Measurements from ENCODE around the gene TRERF1. TPM values are rescaled to one million over a fixed set of nuclear protein-coding genes. Genes with fewer than 3 reads are reported as not detected.

TRERF1 gene
- total RNA-seq, 1 experiment from 2014 or later = 22.3 TPM

- TF ChIP-seq RELA (CRISPR knock-in tag; IDR thresholded peaks at IDR 0.05; ENCODE audit: borderline replicate concordance) (no peak), FOXP1 (CRISPR knock-in tag; IDR thresholded peaks at IDR 0.05; ENCODE audit: borderline replicate concordance) (no peak), ARID4B (CRISPR knock-in tag; IDR thresholded peaks at IDR 0.05; ENCODE audit: borderline replicate concordance) (no peak), ZNF416 (CRISPR knock-in tag; IDR thresholded peaks at IDR 0.05) (no peak), ZNF512 (CRISPR knock-in tag; IDR thresholded peaks at IDR 0.05; ENCODE audit: borderline replicate concordance) (no peak), TEAD1 (CRISPR knock-in tag; IDR thresholded peaks at IDR 0.05) (no peak), HMGA2 (CRISPR knock-in tag; IDR thresholded peaks at IDR 0.05) (no peak), ZNF138 (CRISPR knock-in tag; conservative IDR thresholded peaks at IDR 0.05) (no peak), E2F4 (CRISPR knock-in tag; IDR thresholded peaks at IDR 0.05; ENCODE audit: borderline replicate concordance, low read depth) (no peak), ZSCAN18 (CRISPR knock-in tag; IDR thresholded peaks at IDR 0.05) (no peak), CREB1 (CRISPR knock-in tag; IDR thresholded peaks at IDR 0.05) (no peak), NR1H2 (CRISPR knock-in tag; IDR thresholded peaks at IDR 0.05) (no peak)
- ChIA-PET CTCF (interaction anchor here (1.0 kb wide), 1 partner anchor 17 kb away, joined by 3 read pairs; no protein-coding TSS in a partner anchor), POLR2A (no interaction called here)
- no peaks in the 10 kb centered on the region for H3K27me3 Mint-ChIP-seq (ENCODE audit: low read depth)
- H3K36me3 Mint-ChIP-seq = peaks cover 28% of the 10 kb centered on the region
- H3K27ac Mint-ChIP-seq = no peak overlapping the region
- ATAC-seq = no peak
- peaks cover 49% of the 10 kb centered on the region for H3K4me1 Mint-ChIP-seq
- no peak overlapping the region for H3K4me3 Mint-ChIP-seq
- no peak for DNase-seq (ENCODE audit: low spot score)
- H3K9me3 Mint-ChIP-seq = peaks cover 19% of the 10 kb centered on the region
Observed at GRCh38 chr6:42436825-42437224, 14.9 kb downstream of the TRERF1 start.

- H3K9me3 Mint-ChIP-seq = peaks cover 19% of the 10 kb centered on the region
- H3K4me3 Mint-ChIP-seq = no peak overlapping the region
- H3K4me1 Mint-ChIP-seq = peaks cover 40% of the 10 kb centered on the region
- ChIA-PET CTCF (interaction anchor here (4.4 kb wide), 1 partner anchor 7 kb away, joined by 15 read pairs; no protein-coding TSS in a partner anchor), POLR2A (no interaction called here)
- peak; percentile 93 for TF ChIP-seq ZNF317 (CRISPR knock-in tag; IDR thresholded peaks at IDR 0.05; ENCODE audit: borderline replicate concordance, low read depth)
- TF ChIP-seq TEAD4 (CRISPR knock-in tag; IDR thresholded peaks at IDR 0.05) = no peak
- TF ChIP-seq FOXP1 (CRISPR knock-in tag; IDR thresholded peaks at IDR 0.05; ENCODE audit: borderline replicate concordance) = no peak
- TF ChIP-seq JAZF1 (CRISPR knock-in tag; IDR thresholded peaks at IDR 0.05) = no peak
- TF ChIP-seq PREB (CRISPR knock-in tag; IDR thresholded peaks at IDR 0.05; ENCODE audit: borderline replicate concordance) = no peak
- TF ChIP-seq ATF6 (CRISPR knock-in tag; IDR thresholded peaks at IDR 0.05) = no peak
- no peak overlapping the region; the same call in 1 of the 2 replicates for H3K27ac Mint-ChIP-seq
- no peak for DNase-seq (ENCODE audit: low spot score)
- H3K27me3 Mint-ChIP-seq (ENCODE audit: low read depth) = no peaks in the 10 kb centered on the region
- no peak for ATAC-seq
- H3K36me3 Mint-ChIP-seq = peaks cover 28% of the 10 kb centered on the region
Observed at GRCh38 chr6:42434237-42434636, 17.5 kb downstream of the TRERF1 start.

Measured in WTC11 (cell line).